ENCODE measurements around the gene NFATC1.

The NFATC1 gene

GRCh38 chr18:79445696-79446561, 50.2 kb downstream of the NFATC1 start:
- DNase-seq = no peak

- no peak for DNase-seq
Observed at GRCh38 chr18:79446931-79447330, 51.2 kb downstream of the NFATC1 start.

GRCh38 chr18:79447703-79448367, 52.1 kb downstream of the NFATC1 start:
- no peak for DNase-seq

GRCh38 chr18:79448621-79449020, 52.9 kb downstream of the NFATC1 start:
- DNase-seq = no peak

- no peak for DNase-seq
Observed at GRCh38 chr18:79449551-79450288, 54.0 kb downstream of the NFATC1 start.

- no peak for DNase-seq
Observed at GRCh38 chr18:79450289-79451080, 54.8 kb downstream of the NFATC1 start.

GRCh38 chr18:79451237-79452125, 55.8 kb downstream of the NFATC1 start:
- no peak for DNase-seq

GRCh38 chr18:79452190-79452990, 56.7 kb downstream of the NFATC1 start:
- DNase-seq = no peak

GRCh38 chr18:79452991-79453645, 57.4 kb downstream of the NFATC1 start:
- DNase-seq = no peak

- DNase-seq = no peak
Observed at GRCh38 chr18:79453816-79454735, 58.3 kb downstream of the NFATC1 start.

- no peak for DNase-seq
Observed at GRCh38 chr18:79455261-79455660, 59.5 kb downstream of the NFATC1 start.

GRCh38 chr18:79456105-79456980, 60.6 kb downstream of the NFATC1 start:
- DNase-seq = no peak

- no peak for DNase-seq
Observed at GRCh38 chr18:79457239-79457638, 61.5 kb downstream of the NFATC1 start.

- DNase-seq = no peak
Observed at GRCh38 chr18:79457652-79458051, 61.9 kb downstream of the NFATC1 start.

GRCh38 chr18:79458131-79458838, 62.6 kb downstream of the NFATC1 start:
- DNase-seq = no peak

- DNase-seq = no peak
Observed at GRCh38 chr18:79458917-79459803, 63.4 kb downstream of the NFATC1 start.

All from GOT3 (cell line).